ENCODE measurements around the gene UNC45B.
"Not testable (repeated sequence)": the region's sequence is repeated elsewhere in the genome, so short reads cannot be mapped to it uniquely, and the experiment has no call there.

The UNC45B gene

DNA sequence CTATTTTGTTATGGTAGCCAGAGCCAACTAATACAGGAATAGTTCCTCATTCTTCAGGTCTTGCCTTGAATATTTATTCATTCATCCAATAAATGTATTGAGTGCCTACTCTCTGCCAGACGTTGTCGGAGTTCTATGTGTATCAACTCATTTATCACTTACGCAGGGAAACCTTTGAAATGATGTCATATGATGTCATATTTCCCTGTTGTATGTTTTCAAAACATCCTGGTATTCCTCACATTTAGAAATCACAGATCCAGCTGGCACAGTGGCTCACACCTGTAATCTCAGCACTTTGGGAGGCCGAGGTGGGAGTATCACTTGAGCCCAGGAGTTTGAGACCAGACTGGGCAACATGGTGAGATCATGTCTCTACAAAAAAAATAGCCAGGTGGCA is 2.8 kb upstream of the UNC45B start:
- H3K4me1 ChIP-seq (ENCODE audit: control insufficient read depth, insufficient read depth, low read length), result no peaks in the 10 kb centered on the region
- no peaks in the 10 kb centered on the region for H3K27me3 ChIP-seq (ENCODE audit: control insufficient read depth, insufficient read depth, low read length)
- no peaks in the 10 kb centered on the region for H3K9me3 ChIP-seq (ENCODE audit: control insufficient read depth, insufficient read depth, low read length)
- no peak overlapping the region for H3K9ac ChIP-seq (ENCODE audit: low read depth, low read length)
- no peak overlapping the region for H3K4me3 ChIP-seq (ENCODE audit: low read depth, low read length)
- H3K36me3 ChIP-seq (ENCODE audit: control insufficient read depth, insufficient read depth, low read length), result peaks cover 2% of the 10 kb centered on the region
- no peak overlapping the region for H3K27ac ChIP-seq (ENCODE audit: low read depth, low read length)

GRCh38 chr17:35146214-35146833 is 1.3 kb upstream of the UNC45B start:
- Histone ChIP-seq H3K9ac (ENCODE audit: low read depth, low read length) (no peak overlapping the region), H3K27me3 (ENCODE audit: control insufficient read depth, insufficient read depth, low read length) (no peaks in the 10 kb centered on the region), H3K9me3 (ENCODE audit: control insufficient read depth, insufficient read depth, low read length) (no peaks in the 10 kb centered on the region), H3K4me3 (ENCODE audit: low read depth, low read length) (no peak overlapping the region), H3K4me1 (ENCODE audit: control insufficient read depth, insufficient read depth, low read length) (no peaks in the 10 kb centered on the region), H3K36me3 (ENCODE audit: control insufficient read depth, insufficient read depth, low read length) (no peaks in the 10 kb centered on the region), H3K27ac (ENCODE audit: low read depth, low read length) (no peak overlapping the region)

DNA sequence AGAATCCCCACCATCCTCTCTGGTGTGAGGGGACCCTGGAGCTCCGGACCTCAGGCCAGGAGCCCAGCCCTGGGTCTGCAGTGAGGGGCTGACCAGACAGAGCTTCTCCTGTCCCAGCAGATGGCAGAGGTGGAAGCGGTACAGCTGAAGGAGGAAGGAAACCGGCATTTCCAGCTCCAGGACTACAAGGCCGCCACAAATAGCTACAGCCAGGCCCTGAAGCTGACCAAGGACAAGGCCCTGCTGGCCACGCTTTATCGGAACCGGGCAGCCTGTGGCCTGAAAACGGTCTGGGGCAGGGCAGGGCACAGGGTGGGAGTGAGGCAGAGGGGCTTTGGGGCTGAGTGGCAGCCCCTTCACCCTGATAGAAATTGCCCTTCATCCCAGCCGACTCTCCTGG is 527 bp downstream of the UNC45B start:
- Histone ChIP-seq H3K36me3 (ENCODE audit: control insufficient read depth, insufficient read depth, low read length) (no peaks in the 10 kb centered on the region), H3K4me1 (ENCODE audit: control insufficient read depth, insufficient read depth, low read length) (no peaks in the 10 kb centered on the region), H3K27ac (ENCODE audit: low read depth, low read length) (no peak overlapping the region), H3K9me3 (ENCODE audit: control insufficient read depth, insufficient read depth, low read length) (no peaks in the 10 kb centered on the region), H3K9ac (ENCODE audit: low read depth, low read length) (no peak overlapping the region), H3K4me3 (ENCODE audit: low read depth, low read length) (no peak overlapping the region), H3K27me3 (ENCODE audit: control insufficient read depth, insufficient read depth, low read length) (no peaks in the 10 kb centered on the region)

GRCh38 chr17:35149941-35150340 is 2.3 kb downstream of the UNC45B start:
- no peaks in the 10 kb centered on the region for H3K9me3 ChIP-seq (ENCODE audit: control insufficient read depth, insufficient read depth, low read length)
- H3K27me3 ChIP-seq (ENCODE audit: control insufficient read depth, insufficient read depth, low read length), result no peaks in the 10 kb centered on the region
- H3K27ac ChIP-seq (ENCODE audit: low read depth, low read length), result no peak overlapping the region
- no peaks in the 10 kb centered on the region for H3K36me3 ChIP-seq (ENCODE audit: control insufficient read depth, insufficient read depth, low read length)
- H3K4me1 ChIP-seq (ENCODE audit: control insufficient read depth, insufficient read depth, low read length), result no peaks in the 10 kb centered on the region
- no peak overlapping the region for H3K4me3 ChIP-seq (ENCODE audit: low read depth, low read length)
- H3K9ac ChIP-seq (ENCODE audit: low read depth, low read length), result no peak overlapping the region

DNA sequence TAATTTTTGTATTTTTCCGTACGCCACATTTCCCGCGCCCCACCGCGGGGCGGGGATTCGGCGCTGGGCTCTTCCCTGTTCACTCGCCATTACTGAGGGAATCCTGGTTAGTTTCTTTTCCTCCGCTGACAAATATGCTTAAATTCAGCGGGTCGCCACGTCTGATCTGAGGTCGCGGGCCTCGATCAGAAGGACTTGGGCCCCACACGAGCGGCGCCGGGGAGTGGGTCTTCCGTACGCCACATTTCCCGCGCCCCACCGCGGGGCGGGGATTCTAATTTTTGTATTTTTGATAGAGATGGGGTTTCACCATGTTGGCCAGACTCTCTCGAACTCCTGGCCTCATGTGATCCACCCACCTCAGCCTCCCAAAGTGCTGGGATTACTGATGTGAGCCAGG is 3.5 kb downstream of the UNC45B start:
- H3K9ac ChIP-seq (ENCODE audit: low read depth, low read length); H3K9me3 ChIP-seq (ENCODE audit: control insufficient read depth, insufficient read depth, low read length); H3K27ac ChIP-seq (ENCODE audit: low read depth, low read length); H3K27me3 ChIP-seq (ENCODE audit: control insufficient read depth, insufficient read depth, low read length); H3K36me3 ChIP-seq (ENCODE audit: control insufficient read depth, insufficient read depth, low read length); H3K4me1 ChIP-seq (ENCODE audit: control insufficient read depth, insufficient read depth, low read length); H3K4me3 ChIP-seq (ENCODE audit: low read depth, low read length): not testable (repeated sequence)

GRCh38 chr17:35152421-35153140 is 5.0 kb downstream of the UNC45B start:
- no peaks in the 10 kb centered on the region for H3K9me3 ChIP-seq (ENCODE audit: control insufficient read depth, insufficient read depth, low read length)
- H3K9ac ChIP-seq (ENCODE audit: low read depth, low read length), result no peak overlapping the region
- H3K36me3 ChIP-seq (ENCODE audit: control insufficient read depth, insufficient read depth, low read length), result no peaks in the 10 kb centered on the region
- H3K27ac ChIP-seq (ENCODE audit: low read depth, low read length), result no peak overlapping the region
- no peak overlapping the region for H3K4me3 ChIP-seq (ENCODE audit: low read depth, low read length)
- H3K27me3 ChIP-seq (ENCODE audit: control insufficient read depth, insufficient read depth, low read length), result no peaks in the 10 kb centered on the region
- no peaks in the 10 kb centered on the region for H3K4me1 ChIP-seq (ENCODE audit: control insufficient read depth, insufficient read depth, low read length)

DNA sequence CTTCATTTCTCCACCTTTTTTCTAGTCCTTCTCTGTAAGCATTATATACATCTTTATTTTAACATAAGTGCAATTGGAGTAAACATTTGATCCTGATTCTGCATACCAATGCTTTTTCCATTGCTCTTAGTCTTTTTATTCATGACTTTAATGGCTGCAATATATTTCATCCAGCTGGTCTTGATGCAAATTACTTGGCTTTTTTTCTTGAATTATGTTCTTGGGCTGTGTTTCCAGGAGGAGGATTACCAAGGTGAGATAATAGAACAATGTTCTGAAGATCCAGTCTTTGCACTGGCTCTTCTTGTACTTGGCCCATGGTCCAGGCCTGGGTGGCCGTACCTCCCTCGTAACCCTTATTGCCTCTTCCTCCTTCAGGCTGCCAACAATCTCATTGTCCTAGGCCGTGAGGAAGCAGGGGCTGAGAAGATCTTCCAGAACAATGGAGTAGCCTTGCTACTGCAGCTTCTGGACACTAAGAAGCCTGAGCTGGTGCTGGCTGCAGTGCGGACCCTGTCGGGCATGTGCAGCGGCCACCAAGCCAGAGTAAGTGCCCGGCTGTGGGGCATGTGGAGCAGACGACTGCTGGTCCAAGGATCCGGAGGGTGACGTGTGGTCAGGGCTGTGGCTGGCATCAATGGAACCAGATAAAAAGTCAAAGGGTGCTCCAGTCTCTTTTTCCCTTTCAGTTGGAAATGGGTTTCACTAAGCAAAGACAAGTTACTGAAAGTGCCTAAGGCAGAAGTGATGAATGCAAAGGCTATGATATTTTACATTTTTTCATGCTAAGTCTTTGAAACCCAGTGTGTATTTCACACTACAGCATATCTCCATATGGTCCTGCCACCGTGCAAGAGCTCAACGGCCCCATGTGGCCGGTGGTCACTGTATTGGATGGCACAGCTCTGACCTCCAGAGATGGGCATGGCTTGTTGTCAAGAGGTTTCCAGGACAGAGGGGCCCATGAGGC is 6.9 kb downstream of the UNC45B start:
- H3K4me3 ChIP-seq (ENCODE audit: low read depth, low read length), result no peak overlapping the region
- no peak overlapping the region for H3K9ac ChIP-seq (ENCODE audit: low read depth, low read length)
- no peak overlapping the region for H3K27ac ChIP-seq (ENCODE audit: low read depth, low read length)
- no peaks in the 10 kb centered on the region for H3K36me3 ChIP-seq (ENCODE audit: control insufficient read depth, insufficient read depth, low read length)
- H3K4me1 ChIP-seq (ENCODE audit: control insufficient read depth, insufficient read depth, low read length), result no peaks in the 10 kb centered on the region
- H3K9me3 ChIP-seq (ENCODE audit: control insufficient read depth, insufficient read depth, low read length), result no peaks in the 10 kb centered on the region
- H3K27me3 ChIP-seq (ENCODE audit: control insufficient read depth, insufficient read depth, low read length), result no peaks in the 10 kb centered on the region

DNA sequence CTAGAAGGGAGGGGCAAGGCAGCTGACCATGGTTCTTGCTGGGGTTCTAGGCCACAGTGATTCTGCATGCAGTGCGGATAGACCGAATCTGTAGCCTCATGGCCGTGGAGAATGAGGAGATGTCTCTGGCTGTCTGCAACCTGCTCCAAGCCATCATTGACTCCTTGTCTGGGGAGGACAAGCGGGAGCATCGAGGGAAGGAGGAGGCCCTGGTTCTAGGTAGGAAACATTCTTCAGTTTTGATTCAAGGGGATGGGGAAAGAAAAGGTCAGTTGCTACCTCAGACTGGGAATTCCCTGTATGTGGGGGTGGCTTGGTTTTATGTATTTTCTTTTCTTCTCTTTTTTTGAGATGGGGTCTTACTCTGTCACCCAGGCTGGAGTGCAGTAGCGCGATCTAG is 7.6 kb downstream of the UNC45B start:
- Histone ChIP-seq H3K9ac (ENCODE audit: low read depth, low read length) (no peak overlapping the region), H3K36me3 (ENCODE audit: control insufficient read depth, insufficient read depth, low read length) (no peaks in the 10 kb centered on the region), H3K4me1 (ENCODE audit: control insufficient read depth, insufficient read depth, low read length) (no peaks in the 10 kb centered on the region), H3K4me3 (ENCODE audit: low read depth, low read length) (no peak overlapping the region), H3K9me3 (ENCODE audit: control insufficient read depth, insufficient read depth, low read length) (no peaks in the 10 kb centered on the region), H3K27ac (ENCODE audit: low read depth, low read length) (no peak overlapping the region), H3K27me3 (ENCODE audit: control insufficient read depth, insufficient read depth, low read length) (no peaks in the 10 kb centered on the region)

- no peaks in the 10 kb centered on the region for H3K36me3 ChIP-seq (ENCODE audit: control insufficient read depth, insufficient read depth, low read length)
- no peak overlapping the region for H3K9ac ChIP-seq (ENCODE audit: low read depth, low read length)
- no peaks in the 10 kb centered on the region for H3K9me3 ChIP-seq (ENCODE audit: control insufficient read depth, insufficient read depth, low read length)
- no peaks in the 10 kb centered on the region for H3K27me3 ChIP-seq (ENCODE audit: control insufficient read depth, insufficient read depth, low read length)
- no peak overlapping the region for H3K27ac ChIP-seq (ENCODE audit: low read depth, low read length)
- 0 out of 2 replicates have a peak, but pooled peaks cover 3% of the 10 kb centered on the region for H3K4me1 ChIP-seq (ENCODE audit: control insufficient read depth, insufficient read depth, low read length)
- no peak overlapping the region for H3K4me3 ChIP-seq (ENCODE audit: low read depth, low read length)
Observed at GRCh38 chr17:35159940-35160339, 12.3 kb downstream of the UNC45B start.

DNA sequence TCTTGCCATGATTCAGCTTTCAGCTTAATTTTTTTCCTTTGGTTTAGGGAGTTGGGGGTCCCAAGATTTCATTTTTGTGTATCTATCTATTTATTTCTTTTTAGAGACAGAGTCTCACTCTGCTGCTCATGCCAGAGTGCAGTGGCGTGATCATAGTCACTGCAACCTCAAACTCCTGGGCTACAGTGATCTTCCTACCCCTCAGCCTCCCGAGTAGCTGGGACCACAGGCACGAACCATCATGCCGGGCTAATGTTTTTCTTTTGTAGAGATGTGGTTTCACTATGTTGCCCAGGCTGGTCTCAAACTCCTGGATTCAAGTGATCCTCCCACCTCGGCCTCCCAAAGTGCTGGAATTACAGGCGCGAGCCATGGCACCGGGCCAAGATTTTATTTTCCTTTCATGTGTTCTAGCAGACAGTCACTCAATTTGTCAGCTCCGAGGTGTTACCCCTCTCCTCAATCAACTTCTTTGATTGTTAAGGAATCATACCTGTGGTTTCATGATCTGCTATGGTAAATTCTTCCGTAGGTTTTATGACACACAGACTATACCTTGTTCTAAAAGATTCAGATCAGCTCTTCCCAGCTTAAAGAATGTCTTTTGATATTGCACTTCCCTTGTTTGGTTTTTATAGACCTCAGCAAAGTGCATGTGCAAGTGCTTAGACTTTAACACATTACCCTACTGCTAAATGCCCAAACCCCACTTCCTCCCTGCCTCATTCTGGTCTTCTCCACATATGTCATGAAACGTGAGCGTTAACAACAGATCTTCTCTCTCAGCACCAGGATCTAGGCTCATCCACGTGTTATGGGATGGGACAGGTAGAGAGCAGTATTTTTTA is 13.0 kb downstream of the UNC45B start:
- Histone ChIP-seq H3K9ac (ENCODE audit: low read depth, low read length) (no peak overlapping the region), H3K4me3 (ENCODE audit: low read depth, low read length) (no peak overlapping the region), H3K9me3 (ENCODE audit: control insufficient read depth, insufficient read depth, low read length) (no peaks in the 10 kb centered on the region), H3K36me3 (ENCODE audit: control insufficient read depth, insufficient read depth, low read length) (no peaks in the 10 kb centered on the region), H3K4me1 (ENCODE audit: control insufficient read depth, insufficient read depth, low read length) (0 out of 2 replicates have a peak, but pooled peaks cover 3% of the 10 kb centered on the region), H3K27me3 (ENCODE audit: control insufficient read depth, insufficient read depth, low read length) (no peaks in the 10 kb centered on the region), H3K27ac (ENCODE audit: low read depth, low read length) (no peak overlapping the region)

Measured in HUES48 (cell line).